Ishikawa (cell line): ENCODE measurements around the gene SCAF8.

ENCODE experiments used
- EGR1 ChIP-seq: IDR thresholded peaks from 2 replicates; pipeline ENCODE4 v1.6.1; 2012
- EP300 ChIP-seq: IDR thresholded peaks from 2 replicates; pipeline ENCODE4 v1.6.1; 2012; ENCODE audit warnings: borderline replicate concordance
- FOXM1 ChIP-seq: IDR thresholded peaks from 2 replicates; pipeline ENCODE4 v1.6.1; 2012; ENCODE audit warnings: low read depth, borderline replicate concordance
- TAF1 ChIP-seq: IDR thresholded peaks from 2 replicates; pipeline ENCODE4 v1.6.1; 2012; ENCODE audit warnings: low read depth, mild to moderate bottlenecking
- YY1 ChIP-seq: IDR thresholded peaks from 2 replicates; pipeline ENCODE4 v1.6.1; 2012; ENCODE audit warnings: low read depth

DNA sequence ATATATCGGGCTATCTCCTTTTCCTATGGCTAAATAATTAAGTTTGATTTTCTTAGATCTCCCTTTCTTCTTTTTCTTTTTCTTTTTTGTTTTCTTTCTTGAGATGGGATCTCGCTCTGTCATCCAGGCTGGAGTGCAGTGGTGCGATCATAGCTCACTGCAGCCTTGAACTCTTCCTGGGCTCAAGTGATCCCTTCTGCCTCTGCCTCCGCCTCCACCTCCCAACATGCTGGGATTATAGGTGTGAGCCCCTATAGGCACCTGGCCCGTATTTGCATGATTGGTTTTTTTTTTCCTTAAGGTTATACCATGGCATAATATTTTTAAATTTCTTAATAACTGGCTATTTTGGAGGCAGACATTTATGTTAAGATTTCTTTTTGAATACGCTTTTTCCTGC lies 106.3 kb downstream of the SCAF8 start:
- no peak for TF ChIP-seq YY1
- no peak for TF ChIP-seq EGR1
- no peak for TF ChIP-seq TAF1
- no peak for TF ChIP-seq FOXM1
- no peak for TF ChIP-seq EP300
